Ovary (tissue), 3 donors: ENCODE data around the gene GRHL3.

Experiments
- CTCF ChIP-seq, 3 donors: fragments of 450-650 bp in 2 of 3; fragments of 200-600 bp in 1 of 3; IDR thresholded peaks; one replicate each; pipeline versions ENCODE4 v1.5.1 to v1.8.0; 2016 to 2022; ENCODE audit warnings: antibody characterized with exemption in 3 of 3, mild to moderate bottlenecking in 1 of 3
- EP300 ChIP-seq: sonication (generic); formaldehyde crosslinking; IDR thresholded peaks from one replicate; pipeline ENCODE4 v1.6.1; 2017; ENCODE audit warnings: antibody characterized with exemption
- POLR2A ChIP-seq: fragments of 450-650 bp; IDR thresholded peaks from one replicate; pipeline ENCODE4 v1.6.1; 2017; ENCODE audit warnings: antibody characterized with exemption, mild to moderate bottlenecking, moderate library complexity
- donor health status: DM: no; HTN: no; CAD: no.

- TF ChIP-seq EP300 (no peak), CTCF (IDR thresholded peaks at IDR 0.05) (no peak), POLR2A (no peak)
Measured at GRCh38 chr1:24293392-24294227, 25.5 kb upstream of the GRHL3 start.
